ENCODE measurements around the gene GLA.

Gene GLA

DNA sequence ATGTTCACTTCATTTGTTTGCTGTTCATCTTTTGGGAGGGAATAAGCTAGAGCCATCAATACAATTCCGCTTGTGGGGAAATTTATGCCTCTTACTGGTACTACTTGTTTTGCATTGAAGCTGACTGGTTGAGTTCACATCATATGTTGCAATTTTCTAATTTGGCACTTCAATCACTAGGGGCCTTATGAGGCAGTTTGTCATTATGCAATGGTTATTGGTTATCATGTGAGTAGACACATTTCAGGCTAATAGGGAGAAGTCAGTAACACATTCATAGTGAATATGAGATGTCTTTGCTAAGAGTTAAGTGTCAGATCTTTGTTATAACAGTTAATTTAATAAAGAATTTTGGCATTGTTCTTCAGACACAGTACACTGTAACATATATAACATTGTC, 11.9 kb downstream of the GLA start:
- no peak for DNase-seq

DNA sequence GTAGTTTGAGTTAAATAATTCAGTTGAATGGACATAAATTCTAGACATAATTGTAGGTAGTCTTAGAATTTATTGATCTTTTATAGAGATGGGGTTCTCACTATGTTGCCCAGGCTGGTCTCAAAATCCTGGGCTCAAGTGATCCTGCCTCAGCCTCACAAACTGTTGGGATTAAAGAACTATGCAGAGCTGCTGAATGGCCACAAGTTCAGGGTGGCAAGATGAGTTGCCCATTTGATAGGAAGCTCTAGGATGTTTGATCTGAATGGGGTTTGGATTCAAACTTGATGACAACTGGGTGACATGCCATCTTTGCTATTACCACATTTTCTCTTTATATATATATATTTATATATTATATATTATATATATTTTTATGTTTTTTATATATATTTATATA, 13.4 kb downstream of the GLA start:
- no peak for DNase-seq

DNA sequence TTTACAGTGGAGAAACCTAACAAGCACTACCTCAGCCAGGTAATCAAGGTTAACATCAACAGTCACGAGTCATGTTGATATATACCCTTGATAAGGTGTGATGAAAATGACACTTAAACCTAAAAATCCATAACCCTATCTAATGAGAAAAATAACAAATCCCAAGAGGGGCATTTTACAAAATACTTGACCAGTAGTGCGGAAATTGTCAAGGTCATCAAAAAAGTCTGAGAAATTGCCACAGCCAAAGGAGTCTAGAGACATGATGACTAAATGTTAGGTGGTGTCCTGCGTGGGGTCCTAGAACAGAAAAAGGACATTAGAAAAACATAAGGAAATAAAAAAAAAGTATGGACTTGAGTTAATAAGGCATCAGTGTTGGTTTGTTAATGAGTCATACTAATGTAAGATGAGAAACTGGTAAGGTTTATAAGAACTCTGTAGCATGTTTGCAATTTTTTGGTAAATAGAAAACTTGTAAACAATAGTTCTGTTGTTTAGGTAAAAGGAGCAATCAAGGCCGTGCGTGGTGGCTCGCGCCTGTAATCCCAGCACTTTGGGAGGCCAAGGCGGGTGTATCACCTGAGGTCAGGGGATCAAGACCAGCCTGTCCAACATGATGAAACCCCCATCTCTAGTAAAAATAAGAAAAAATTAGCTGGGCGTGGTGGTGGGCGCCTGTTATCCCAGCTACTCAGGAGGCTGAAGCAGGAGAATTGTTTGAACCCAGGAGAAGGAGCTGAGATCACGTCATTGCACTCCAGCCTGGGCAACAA, 14.0 kb downstream of the GLA start:
- no peak for DNase-seq

GRCh38 chrX:101391831-101392230, 15.9 kb downstream of the GLA start:
- DNase-seq: no peak

DNA sequence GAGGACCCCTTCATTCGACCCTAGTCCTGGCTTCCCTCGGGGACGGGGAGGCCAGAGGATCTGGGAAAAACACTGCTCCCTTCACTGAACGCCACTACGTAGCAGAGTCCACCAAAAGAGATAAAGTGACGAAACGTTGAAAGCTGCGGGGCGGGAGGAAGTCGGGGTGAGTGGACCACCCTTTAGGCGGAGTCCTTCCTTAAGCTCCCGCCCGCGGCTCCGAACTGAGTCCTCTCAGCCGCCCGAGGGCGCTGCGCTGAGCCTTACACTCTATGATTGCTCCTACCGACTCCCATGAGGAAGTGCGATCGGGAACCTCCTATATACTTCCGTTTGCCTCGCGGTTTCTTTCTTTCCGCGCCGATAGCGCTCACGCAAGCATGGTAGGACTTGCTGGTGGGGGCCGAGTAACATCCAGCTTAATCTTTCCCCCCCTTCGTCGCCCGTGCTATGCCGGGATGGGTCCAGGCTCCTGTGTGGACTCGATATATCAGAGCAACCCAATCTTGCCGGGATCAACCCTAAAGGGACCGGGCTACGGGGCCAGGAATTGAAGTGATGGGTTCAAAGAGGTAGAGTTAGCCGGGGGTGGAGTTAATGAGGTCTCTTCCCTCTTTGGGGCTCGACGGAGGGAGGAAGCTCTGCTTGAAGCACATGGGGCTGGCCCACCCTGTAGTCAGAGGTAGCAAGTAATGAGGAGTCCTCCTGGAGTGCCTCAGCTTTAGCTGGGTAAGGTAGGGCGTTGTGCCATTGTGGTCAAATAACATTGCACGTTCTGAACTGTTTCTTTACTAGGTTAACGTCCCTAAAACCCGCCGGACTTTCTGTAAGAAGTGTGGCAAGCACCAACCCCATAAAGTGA, 16.8 kb downstream of the GLA start, which contains the start of gene RPL36A:
TSS of gene RPL36A (plus strand) at position 348 of the 862 bp plus-strand sequence. CDS start at position 381, 33 bp downstream.
- DNase-seq: peak; percentile 70 to 71

GRCh38 chrX:101388604-101389003, 19.1 kb downstream of the GLA start:
- no peak for DNase-seq

DNA sequence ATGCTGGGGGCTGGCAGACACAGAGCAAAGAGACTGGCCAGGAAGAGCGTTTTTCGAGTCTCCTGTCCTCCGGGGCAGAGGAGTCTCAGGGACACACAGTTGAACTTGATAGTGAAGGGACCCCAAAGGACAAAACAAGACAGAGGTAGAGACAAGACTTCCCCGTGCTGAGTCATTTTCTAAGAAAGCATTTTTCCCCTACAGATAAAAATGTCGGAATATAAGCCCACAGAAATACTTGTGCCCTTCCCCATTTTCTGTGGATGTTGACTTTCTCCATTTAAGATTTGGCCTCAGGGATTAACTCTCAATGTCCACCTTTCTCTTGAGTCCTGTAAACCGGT, 21.2 kb downstream of the GLA start:
- DNase-seq: no peak

GRCh38 chrX:101385795-101386541, 21.8 kb downstream of the GLA start, which contains the start of gene BTK:
Gene BTK (minus strand): TSS chrX:101386191. CDS start chrX:101375284, 10,907 bp downstream.
- no peak for DNase-seq

DNA sequence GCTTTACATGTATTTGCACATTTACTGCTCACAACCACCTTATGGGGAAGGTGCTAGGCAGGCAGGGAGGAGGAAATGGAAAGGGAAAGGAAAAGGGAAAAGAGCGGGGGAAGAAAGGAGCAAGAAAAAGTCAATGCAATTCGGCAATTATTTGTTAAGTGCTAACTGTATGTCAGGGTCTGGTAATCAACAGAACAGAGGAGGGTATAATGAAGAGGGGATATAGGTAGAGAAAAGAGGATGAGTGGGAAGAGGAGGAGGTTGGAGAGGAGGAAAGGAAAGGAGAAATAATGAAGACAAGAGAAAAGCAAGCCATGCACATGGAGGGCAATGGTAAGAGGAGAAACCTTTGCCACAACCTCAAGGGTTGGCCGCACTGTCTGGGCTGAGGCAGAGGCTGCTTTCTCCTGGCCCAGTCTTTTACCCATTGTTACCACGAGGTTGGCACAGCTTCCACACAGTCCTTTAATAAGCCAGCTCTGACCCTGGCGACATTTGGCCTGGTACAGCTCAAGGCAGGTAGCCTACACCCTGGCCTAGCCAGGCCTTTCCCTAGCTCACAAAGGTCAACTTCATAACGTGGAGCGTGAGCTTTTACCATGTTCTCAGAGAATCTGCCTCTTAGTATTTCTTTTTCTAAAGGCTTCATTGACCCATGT, 22.6 kb downstream of the GLA start:
- DNase-seq: no peak

DNA sequence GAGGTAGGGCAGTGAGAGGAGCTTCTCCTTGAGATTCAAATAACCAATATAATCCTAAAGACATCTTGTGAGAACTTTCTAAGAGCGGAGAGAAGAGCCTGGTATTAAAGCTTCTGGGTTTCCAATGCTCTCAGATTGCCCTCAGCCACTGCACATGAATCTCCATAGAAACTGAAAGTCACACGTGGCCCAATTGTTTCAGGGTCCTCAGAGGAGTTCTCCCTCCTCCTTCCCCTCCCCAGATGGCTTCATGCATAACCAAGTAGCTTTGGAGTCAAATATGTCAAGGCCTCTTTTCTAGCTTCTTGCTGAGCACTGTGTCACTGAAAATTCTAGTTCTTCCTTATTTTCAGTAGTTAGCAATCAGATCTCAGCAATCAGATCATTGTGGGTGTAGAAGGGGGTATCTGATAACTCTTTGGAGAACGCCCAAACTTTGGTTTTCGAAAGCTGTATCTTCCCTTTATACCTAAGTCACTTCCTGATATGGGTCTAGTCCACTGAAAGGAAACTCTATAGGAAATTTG, 24.0 kb downstream of the GLA start:
- no peak for DNase-seq

DNA sequence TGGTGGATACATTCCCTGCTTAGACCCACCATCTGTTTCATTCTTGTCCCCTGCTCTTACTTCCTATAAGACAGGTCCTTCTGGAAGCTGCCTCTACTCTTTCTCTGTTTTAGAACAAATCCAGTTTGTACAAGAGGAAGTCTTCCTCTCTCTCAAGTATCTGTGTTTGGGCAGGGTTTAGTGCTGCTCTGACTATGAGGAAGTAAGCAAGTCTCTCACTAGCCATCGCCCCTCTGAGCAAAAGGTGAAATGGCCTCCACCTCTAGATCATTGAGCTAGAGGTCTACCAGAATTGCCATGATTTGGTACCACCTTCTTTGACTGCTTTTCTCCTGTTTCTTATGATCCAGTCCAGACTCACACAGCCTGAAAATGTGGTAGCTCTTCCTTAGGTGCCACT, 30.2 kb downstream of the GLA start:
- DNase-seq: no peak

DNA sequence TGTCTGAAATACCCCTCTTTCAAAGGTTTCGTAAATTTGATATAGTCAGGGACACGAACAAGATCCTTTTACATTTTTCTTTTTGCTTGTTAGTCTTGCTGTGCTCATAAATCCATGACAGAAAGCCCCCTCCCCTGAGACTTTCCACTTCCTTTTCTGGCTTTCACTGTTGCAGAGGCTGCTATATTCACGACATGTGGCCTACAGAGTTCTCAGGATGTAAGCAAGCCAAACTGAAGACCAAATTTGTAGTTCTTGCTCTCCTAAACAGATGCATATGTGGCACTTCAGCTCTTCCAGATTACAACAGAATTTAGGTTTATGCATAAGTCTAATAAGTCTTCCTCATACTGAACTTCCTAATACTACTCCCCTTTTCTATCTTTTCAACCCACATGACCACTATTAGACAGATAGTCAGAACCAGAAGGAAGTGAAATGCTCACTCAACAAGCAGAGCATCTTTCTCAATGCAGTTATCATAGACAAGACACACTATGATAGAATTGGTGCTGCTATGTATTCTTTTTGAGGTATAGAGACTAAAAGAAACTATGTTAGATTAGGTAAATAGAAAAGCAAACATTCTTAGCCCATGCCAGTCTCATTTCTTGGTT, 36.7 kb downstream of the GLA start:
- DNase-seq: no peak

GRCh38 chrX:101369687-101370086, 38.0 kb downstream of the GLA start:
- DNase-seq: no peak

DNA sequence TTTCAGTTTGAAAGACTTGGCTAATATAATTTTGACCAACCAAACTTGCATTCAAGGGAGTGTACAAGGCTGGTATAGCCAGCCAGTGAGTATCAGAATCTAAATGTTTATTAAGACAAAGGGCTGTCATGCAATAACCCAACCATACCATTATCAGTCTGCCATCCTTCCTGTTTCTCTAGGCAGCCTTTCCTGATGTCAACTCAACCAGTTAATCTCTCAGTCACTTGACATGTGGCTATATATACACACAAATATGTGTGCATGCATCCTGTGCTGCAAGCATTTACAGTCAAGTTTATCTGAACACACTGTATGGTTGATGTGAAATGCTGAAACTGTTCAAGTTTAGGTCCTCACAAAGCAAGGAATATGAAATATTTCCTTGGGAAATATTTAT, 38.9 kb downstream of the GLA start:
- DNase-seq: no peak

DNA sequence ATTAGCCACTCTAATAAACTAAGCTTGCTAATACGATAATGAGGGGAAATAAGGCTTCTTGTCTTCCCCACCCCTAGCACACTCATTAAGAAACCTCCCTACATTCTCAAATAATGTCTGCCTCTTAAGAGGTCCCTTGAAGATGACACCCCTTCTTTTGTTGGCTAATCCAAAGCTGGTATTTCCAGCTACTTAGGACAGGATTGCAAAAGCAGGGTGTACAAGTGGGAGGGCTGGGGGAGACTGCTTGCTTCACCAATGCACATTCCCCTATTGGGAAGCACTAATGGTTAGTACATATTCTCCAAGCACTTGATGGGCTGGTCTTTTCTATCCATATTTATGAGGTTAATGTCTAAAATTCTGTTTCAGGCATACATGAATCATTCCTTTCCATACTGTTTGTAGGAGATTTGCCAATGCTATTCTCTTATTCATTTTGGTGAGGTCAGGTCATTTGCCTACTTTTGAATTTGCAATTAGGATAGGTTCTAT, 42.4 kb downstream of the GLA start:
- DNase-seq: no peak

GRCh38 chrX:101362757-101363156, 45.0 kb downstream of the GLA start:
- no peak for DNase-seq

GRCh38 chrX:101362116-101362515, 45.6 kb downstream of the GLA start:
- DNase-seq: no peak

DNA sequence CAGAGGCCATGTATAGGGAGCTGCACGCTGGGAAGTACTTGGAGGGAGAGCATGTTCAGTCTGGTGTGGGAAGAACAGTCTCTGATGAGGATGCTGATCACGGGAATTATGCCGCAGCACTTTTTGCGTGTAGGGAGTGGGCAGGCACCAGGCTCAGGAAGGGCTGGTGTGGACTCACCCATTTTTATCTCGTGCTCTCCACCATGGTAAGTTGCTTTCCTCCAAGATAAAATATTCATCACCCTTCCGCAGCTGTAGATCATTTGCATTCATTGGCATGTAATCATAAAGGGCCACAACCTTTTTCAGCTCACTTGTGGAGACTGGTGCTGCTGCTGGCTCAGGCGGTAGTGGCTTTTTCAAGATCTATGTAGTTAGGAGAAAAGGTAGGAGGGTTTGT, 47.3 kb downstream of the GLA start:
- no peak for DNase-seq

DNA sequence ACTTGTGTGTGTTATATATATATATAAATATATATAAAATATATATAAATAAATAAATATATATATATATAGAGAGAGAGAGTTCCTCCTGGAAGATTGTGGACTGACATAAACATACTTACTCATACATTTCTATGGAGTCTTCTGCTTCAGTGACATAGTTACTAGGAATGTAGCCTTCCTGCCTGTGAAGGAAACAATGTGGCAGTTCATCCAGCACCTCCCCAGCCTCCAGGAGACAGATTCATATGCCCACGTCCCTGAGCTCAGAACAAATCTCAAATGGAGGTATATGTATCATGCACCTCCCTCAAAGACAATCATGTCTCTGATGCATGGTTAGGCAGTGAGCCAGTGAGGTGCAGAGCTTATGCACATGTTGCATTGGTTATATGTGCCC, 47.8 kb downstream of the GLA start:
- DNase-seq: no peak

DNA sequence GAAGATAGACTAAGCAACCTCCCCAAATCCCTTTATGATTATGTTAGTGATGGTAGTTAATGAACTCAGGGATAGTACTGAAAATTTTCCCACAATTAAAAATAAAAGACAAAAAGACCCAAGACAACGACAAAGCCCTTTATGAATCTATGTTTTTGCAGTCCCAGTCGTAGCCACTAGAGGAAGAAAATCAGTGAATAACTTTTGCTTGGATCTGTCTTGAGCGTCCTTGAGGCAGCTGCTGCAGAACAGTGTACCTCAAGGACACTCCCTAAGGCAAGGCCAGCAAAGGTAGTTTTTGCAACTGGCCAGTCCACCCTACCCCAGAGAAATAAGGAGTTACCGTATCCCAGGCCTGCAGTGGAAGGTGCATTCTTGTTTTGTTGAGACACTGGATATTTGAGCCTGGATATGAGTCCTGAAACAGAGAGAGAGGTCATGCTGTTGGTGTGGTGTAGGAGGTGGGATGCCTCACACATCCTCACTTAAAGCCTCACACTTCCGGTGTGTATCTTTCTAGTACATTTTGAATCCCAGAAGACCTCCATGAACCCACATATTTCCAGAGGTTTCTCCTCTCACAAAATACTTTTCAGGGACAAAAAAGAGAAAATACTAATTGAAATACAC, 50.4 kb downstream of the GLA start:
- DNase-seq: no peak

GRCh38 chrX:101349193-101349562, 58.5 kb downstream of the GLA start:
- no peak for DNase-seq
